HG02943 (cell line): ENCODE data around the gene SOX10.
"Not testable (repeated sequence)": the region's sequence is repeated elsewhere in the genome, so short reads cannot be mapped to it uniquely, and the experiment has no call there.

Experiments used
- ATAC-seq: cut with Tn5 transposase; IDR thresholded peaks from one replicate; pipeline ENCODE4 v1.9.1; 2021; ENCODE audit warnings: mild to moderate bottlenecking, low read depth, moderate library complexity; ENCODE audit not compliant: unreplicated experiment

SOX10 gene

GRCh38 chr22:37989146-37990045 lies 5.0 kb upstream of the SOX10 start:
- ATAC-seq, result no peak

GRCh38 chr22:37986371-37986770 lies 2.0 kb upstream of the SOX10 start:
- no peak for ATAC-seq

GRCh38 chr22:37985751-37986281 lies 1.5 kb upstream of the SOX10 start:
- no peak for ATAC-seq

- ATAC-seq, result no peak
Observed at GRCh38 chr22:37985050-37985585, 763 bp upstream of the SOX10 start.

- no peak for ATAC-seq
Observed at GRCh38 chr22:37982938-37983859, 1.2 kb downstream of the SOX10 start.

GRCh38 chr22:37982151-37982785 lies 2.1 kb downstream of the SOX10 start:
- no peak for ATAC-seq

- no peak for ATAC-seq
Observed at GRCh38 chr22:37981282-37982011, 2.9 kb downstream of the SOX10 start.

- ATAC-seq, result no peak
Observed at GRCh38 chr22:37979782-37980181, 4.6 kb downstream of the SOX10 start.

GRCh38 chr22:37976547-37976946 lies 7.8 kb downstream of the SOX10 start:
- ATAC-seq, result no peak

GRCh38 chr22:37976022-37976421 lies 8.3 kb downstream of the SOX10 start:
- ATAC-seq, result not testable (repeated sequence)

- no peak for ATAC-seq
Observed at GRCh38 chr22:37975153-37975552, 9.2 kb downstream of the SOX10 start.

- ATAC-seq, result no peak
Observed at GRCh38 chr22:37973271-37974170, 10.8 kb downstream of the SOX10 start.

- ATAC-seq, result no peak
Observed at GRCh38 chr22:37972527-37972926, 11.8 kb downstream of the SOX10 start.

GRCh38 chr22:37971475-37972434 lies 12.6 kb downstream of the SOX10 start:
- ATAC-seq, result no peak

GRCh38 chr22:37970864-37971263 lies 13.5 kb downstream of the SOX10 start:
- ATAC-seq, result no peak

GRCh38 chr22:37968452-37969251 lies 15.7 kb downstream of the SOX10 start:
- ATAC-seq, result no peak
